DLD1 (cell line): ENCODE data around the gene WSCD2.

ENCODE experiments used
- in situ Hi-C: cut with HindIII; loops from 2 replicates; pipeline ENCODE4 v1.10.0; 2017; ENCODE audit warnings: low sequenced_read_pairs

The WSCD2 gene

GRCh38 chr12:108151533-108152169 is 22.6 kb downstream of the WSCD2 start:
- in situ Hi-C loops = no loop called here

- in situ Hi-C loops = no loop called here
These were observed 23.1 kb downstream of the WSCD2 start for GRCh38 chr12:108152170-108152538.

DNA sequence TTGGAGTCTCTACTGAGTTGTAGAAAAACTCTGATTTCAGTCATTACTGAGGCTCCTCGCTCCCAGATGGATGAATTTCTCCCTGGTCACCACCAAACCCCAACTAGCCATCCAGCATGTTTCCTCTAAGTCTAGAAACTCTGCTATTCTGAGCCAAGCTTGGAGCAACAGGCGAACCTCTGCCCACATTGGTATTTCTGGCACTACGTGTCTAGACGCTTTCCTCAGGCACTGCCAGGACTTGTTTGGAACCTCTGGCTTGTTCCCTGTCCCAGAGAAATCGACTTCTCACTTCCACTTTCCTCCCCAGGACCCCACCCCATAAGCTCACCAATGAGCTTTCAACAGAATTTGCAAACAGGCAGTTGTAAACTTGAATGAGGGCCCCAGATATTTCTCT is 27.6 kb downstream of the WSCD2 start:
- in situ Hi-C loops = no loop called here

DNA sequence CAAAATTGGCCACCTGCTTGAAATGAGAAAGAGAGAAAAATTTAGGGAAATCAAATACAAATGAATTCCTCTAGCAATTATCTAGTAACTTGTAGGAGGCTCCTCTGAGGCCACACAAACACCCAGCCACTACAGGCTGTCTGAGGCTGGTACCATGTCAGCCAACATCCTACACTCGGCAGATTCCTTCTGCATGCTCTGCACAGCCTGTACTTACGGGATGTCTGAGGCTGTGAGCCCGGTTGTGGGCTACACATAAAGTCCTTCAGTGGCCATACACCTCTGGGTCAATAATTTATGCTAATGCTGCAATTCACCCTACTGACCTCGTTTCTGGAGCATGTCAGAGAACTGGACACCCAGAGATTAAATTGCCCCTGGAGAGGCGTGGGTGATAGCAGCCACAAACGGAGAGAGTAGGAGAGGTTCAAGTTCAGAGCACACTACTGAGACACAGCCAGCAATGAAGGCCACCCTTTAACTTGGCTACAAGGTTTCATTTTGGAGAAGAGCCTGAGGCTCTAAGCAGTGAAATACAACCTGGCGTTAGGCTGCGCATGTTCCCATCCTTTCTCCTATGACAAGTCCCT is 28.9 kb downstream of the WSCD2 start:
- in situ Hi-C loops = no loop called here

DNA sequence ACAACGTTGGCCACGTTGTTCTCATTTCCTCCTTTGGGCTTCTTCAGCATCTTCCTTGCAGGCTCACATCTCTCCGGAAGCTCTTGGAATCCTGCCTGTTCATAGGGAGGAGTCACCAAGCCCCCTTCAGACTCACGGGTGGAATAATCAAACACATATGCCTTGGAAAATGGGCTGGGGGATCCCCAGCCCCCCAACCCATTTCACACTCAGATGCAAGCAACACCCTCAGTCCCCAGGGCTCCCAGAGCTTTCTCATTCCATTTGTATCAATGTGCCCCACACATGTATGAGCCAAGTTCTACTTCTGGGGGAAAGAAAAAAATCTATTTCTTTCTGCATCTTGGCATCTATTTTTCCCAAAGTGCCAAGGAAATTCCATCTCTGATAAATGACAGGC is 33.1 kb downstream of the WSCD2 start:
- in situ Hi-C loops = no loop called here

- in situ Hi-C loops = no loop called here
These were observed 37.4 kb downstream of the WSCD2 start for GRCh38 chr12:108166505-108166904.

GRCh38 chr12:108167974-108168373 is 38.9 kb downstream of the WSCD2 start:
- in situ Hi-C loops = no loop called here

DNA sequence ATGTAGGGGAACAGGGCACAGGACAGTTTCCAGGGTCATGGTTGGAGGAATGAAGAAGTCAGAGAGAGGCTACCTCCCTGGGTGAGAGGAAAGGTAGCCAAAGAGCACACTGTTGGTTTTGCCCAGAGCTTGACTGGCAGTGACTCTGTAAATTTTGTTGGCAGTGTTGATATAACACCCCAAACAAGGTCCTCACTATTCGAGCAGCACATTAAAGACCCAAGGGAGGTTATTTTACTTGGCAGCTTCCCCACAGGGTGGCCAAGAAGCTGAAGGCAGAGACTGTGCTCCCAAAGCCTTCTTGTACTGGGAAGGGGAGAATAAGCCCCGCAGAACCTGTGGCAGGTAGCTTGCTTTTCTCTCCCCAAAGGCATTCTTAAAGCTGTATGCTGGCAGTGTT is 40.6 kb downstream of the WSCD2 start:
- in situ Hi-C loops = no loop called here

DNA sequence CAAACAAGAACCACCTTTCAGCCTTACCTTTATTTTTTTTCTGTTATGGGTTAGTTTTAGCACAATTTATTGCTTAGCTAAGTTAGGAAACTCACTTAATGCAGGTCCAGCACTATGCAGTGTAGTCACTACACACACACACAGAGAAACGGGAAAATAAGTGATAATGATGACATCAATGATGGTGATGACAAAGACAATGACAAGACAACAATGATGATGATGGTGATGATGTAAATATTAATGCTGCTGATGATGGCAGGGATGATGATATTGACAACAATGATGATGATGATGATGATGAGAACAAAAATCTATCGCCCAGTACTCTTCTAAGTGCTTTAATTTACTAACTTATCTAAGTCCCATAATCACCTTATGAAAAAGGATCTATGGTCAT is 41.1 kb downstream of the WSCD2 start:
- in situ Hi-C loops = no loop called here

DNA sequence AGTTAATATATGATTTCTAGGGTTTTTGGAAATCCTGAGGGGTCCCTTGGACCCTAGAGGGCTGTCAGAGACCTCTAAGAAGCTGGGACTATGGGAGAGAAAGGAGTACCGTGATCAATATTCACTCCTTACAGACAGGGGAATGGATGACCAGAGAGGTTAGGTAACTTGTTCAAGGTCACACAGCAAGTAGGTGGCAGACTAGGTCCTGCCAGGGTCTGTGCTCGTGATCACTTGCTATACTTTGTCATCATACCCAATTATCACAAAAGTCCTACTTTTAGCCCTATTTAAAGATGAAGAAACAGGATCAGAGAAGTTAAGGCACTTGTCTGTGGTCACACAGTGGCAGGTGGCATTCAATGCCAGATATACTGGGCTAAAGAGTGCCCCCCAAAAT is 42.9 kb downstream of the WSCD2 start:
- in situ Hi-C loops = no loop called here

DNA sequence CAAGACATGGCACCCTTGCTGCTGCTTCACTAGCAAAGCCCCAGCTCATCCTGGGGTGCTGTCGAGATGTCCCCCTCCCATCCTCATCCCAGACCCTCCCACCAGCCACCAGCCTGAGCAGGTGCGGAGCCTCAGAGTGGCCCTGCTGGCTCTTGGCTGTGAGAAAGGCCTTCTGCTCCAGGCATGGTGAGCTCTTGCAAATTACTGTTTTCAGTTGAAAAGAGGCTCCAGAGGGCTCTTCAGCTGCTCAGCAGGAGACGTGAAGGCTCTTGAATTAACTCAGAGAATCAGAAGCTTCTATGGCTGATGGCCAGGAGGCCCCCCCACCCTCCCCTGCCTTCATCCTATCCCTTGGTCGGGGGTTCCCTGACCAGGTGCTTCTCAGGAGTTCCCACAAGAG is 44.1 kb downstream of the WSCD2 start:
- in situ Hi-C loops = no loop called here

DNA sequence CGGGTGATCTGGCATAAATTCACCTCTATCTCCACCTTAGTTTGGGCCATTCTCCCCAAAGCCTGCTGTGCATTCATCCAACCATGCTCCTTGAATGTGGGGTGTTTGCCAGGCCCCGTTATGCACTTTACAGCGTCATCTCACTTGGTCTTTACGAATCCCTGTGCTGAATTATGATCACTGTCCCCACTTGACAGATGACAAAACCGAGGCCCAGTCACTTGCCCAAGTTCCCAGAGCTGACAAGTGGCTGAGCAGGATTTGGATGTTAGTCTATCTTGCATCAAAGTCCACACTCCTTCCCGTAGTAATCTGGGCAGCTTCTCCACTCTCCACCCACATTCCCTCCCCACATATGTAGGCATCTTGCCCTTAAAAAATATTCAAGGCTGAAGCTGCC is 44.8 kb downstream of the WSCD2 start:
- in situ Hi-C loops = no loop called here

- in situ Hi-C loops = no loop called here
These were observed 45.6 kb downstream of the WSCD2 start for GRCh38 chr12:108174641-108175040.

DNA sequence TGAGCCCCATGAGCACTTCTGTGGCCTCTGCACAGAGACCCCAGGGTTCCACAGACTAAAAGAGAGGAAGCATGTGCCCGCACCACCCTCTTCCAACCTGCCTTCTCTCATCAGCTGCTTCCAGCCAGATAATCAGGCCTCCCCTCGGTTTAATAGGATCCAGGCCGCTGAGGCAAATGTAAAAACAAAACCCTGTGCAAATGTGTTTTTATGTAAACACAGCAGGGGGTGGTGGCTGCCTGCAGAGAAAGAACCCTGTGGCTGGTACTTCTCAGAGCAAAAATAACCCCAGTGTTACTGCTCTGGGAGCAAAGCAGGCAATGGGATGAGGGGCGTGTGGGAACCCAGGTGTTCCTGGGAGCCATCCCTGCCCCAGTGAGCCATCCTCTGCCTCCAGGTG is 46.2 kb downstream of the WSCD2 start:
- in situ Hi-C loops = no loop called here

DNA sequence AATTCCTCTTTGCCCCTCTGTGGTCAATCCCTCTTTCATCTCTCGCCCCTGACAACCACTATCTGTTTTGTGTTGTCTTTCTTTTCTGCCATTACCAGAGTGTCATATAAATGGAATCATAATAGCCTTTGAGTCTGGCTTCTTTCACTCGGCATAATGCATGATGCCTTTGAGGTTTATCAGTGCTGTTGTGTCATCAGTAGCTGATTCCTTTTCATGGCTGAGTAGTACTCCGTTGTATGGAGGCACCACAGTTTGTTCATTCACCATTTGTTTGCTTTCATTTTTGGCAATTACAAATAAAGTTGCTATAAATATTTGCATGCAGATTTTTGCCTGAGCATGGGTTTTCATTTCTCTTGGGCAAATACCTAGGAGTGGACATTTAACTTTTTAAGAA is 47.2 kb downstream of the WSCD2 start:
- in situ Hi-C loops = no loop called here

DNA sequence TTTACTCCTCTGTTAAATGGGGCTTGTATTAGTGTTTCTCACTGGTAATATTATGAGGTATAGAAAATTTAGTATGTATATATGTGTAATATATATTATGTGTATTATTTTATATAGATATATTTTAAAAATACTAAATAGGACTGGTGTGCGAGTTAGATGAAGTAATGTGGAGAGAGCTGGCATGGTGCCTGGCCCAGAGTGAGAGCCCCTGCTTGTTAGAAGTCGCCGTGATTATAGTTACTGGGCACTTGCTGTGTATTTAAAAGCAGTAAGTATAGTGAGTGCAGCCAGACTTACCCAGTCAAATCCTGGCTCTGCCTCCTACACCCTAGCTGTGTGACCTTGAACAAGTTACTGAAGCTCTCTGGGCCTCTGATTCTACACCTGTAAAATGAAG is 48.0 kb downstream of the WSCD2 start:
- in situ Hi-C loops = no loop called here

- in situ Hi-C loops = no loop called here
These were observed 50.2 kb downstream of the WSCD2 start for GRCh38 chr12:108179305-108179704.

GRCh38 chr12:108180255-108181094 is 51.4 kb downstream of the WSCD2 start:
- in situ Hi-C loops = no loop called here

- in situ Hi-C loops = no loop called here
These were observed 52.0 kb downstream of the WSCD2 start for GRCh38 chr12:108181095-108181454.

DNA sequence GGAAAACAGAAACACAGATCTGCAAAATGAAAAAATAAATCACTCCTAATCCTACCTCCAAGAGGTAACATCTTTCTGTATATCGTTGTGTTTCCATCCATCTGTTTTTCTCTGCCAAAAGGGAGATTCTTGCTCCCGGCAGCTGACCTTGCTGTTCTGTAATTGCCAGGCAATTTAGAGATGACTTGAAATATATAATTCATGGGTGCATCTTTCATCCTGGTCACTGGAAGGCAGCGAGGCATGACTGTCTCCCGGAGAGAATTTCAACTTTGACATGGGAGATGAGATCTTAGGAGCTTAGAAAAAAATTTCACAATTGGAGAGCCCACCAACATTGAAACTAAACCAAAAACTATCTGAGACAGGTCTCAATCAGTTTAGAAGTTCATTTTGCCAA is 53.0 kb downstream of the WSCD2 start:
- in situ Hi-C loops = no loop called here

DNA sequence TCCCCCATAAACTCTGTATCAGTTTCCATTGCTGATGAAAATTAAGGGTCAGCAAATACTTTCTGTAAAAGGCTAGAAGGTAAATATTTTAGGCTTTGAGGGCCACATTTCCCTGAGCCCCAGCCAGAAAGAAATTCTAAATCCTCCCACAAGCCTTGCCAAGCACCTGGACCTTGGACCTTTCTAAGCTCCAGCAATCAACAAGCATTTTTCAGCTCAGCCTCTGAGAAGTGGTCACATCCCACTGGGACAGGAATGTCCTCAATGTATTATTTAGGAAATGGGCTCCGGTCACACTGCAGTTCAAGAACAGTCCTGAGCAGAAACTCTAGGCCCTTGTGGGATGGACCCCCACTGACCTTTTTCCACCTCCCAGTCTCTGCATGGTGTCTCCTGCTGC is 55.9 kb downstream of the WSCD2 start:
- in situ Hi-C loops = no loop called here

DNA sequence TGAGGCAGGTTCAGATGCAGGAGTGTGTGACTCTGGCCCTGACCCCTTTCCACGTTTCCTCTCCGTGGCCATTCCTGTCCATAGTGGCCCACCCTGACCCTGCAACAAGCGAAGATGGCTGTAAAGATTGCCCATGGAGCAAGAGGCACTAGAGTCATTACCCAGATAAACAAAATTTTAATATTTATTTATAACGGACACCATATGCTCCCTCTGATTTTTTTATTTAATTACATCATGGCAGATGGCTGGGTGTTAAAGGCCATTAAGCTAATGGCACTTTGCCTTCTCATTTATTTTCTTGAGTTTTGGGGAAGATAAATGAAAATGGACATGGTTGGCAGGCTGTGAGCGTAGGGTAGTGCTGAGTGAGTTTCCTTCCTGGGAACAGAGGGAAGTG is 58.7 kb downstream of the WSCD2 start:
- in situ Hi-C loops = no loop called here
